D721Med (cell line): Measurements from ENCODE around the gene MAN2C1.

Experiments
- DNase-seq: peaks from one replicate; pipeline ENCODE4 v3.0.0; 2011; ENCODE audit warnings: low spot score; ENCODE audit not compliant: insufficient read length
- FAIRE-seq: peaks from 2 replicates; lab custom pipeline; 2011; peaks lifted over from hg19 to GRCh38; lab: Jason Lieb, UNC
- TF ChIP-seq, protein P1 (sequence below): IDR thresholded peaks from 2 replicates; pipeline ENCODE4 v1.5.1; 2012; ENCODE audit warnings: mild to moderate bottlenecking, control low read depth; ENCODE audit not compliant: insufficient read depth; ENCODE audit errors: missing control alignments

MAN2C1 gene

DNA sequence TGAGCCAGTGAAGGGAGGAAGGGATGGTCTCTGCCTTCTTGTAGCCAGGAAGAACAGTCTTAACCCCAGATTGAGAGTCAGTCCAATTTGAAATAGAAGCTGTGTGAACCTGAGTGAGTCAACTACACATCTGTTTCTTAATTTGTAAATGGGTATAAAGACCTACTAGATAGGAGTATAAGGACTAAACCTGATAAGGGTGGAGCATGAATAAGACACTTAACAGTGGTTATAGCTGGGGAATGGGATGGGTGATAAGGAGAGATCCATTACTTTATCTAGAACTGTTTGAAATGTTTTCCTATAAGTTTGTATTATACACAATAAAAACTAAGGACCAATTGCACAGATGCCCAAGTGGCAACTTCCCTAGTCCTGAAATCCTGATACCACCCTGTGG lies 1.4 kb downstream of the MAN2C1 start:
- TF ChIP-seq, protein P1, sequence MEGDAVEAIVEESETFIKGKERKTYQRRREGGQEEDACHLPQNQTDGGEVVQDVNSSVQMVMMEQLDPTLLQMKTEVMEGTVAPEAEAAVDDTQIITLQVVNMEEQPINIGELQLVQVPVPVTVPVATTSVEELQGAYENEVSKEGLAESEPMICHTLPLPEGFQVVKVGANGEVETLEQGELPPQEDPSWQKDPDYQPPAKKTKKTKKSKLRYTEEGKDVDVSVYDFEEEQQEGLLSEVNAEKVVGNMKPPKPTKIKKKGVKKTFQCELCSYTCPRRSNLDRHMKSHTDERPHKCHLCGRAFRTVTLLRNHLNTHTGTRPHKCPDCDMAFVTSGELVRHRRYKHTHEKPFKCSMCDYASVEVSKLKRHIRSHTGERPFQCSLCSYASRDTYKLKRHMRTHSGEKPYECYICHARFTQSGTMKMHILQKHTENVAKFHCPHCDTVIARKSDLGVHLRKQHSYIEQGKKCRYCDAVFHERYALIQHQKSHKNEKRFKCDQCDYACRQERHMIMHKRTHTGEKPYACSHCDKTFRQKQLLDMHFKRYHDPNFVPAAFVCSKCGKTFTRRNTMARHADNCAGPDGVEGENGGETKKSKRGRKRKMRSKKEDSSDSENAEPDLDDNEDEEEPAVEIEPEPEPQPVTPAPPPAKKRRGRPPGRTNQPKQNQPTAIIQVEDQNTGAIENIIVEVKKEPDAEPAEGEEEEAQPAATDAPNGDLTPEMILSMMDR: no peak
- no peak for DNase-seq
- no peak for FAIRE-seq

DNA sequence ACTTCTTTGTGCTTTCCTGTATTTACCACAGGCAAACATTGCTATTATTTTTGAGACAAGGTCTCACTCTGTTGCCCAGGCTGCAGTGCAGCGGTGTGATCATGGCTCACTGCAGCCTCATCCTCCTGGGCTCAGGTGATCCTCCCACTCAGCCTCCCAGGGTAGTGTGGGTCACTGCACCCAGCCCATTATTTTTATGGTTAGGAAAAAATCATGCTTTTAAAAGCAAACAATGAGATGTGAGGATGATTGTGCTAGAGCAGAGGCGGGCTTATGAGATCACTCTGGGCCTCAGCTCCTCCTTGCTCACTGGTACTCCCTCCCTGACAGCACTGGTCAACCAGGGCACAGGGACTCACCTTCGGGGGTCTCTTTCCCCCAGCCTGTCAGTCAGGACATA lies 2.2 kb downstream of the MAN2C1 start:
- TF ChIP-seq, protein P1: no peak
- FAIRE-seq (no peak), DNase-seq (no peak)

DNA sequence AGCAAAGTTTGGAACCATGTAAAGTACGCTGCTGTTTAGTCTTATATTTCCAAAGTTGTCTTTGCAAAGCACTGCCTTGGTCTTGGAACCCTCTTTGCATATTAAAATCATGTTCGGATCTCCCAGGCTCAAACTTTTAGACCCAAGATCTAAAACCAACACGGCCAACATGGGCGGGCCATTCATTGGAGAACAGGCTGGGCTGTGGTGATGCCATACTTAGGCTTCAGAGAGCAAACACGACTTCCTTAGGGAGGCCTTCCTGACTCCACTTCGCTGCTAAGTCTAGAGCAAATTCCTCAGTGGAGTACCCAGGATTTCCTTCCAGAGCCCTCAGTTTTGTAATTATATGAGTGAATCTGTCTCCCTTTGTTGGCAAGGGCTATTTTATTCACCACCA lies 3.5 kb downstream of the MAN2C1 start:
- FAIRE-seq (no peak), DNase-seq (no peak)
- TF ChIP-seq, protein P1: no peak

DNA sequence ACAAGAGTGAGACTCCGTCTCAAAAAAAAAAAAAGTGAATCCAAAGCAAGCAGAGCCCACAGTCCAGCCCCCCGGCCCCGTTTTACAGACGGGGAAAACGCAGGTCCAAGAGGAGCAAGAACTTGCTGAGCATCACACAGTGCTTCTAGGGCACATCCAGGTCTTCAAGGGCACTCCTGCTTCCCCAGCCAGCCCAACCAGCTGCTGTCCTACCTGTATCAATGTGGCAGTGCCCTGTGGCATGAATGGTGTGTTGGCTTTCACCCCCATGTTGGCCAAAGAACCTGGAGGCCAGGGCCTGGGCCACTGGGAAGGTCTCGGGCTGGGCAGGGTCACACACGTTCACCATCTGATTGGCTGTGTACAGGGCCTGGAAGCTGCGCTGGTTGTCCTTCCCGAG lies 4.6 kb downstream of the MAN2C1 start:
- TF ChIP-seq, protein P1: no peak
- DNase-seq (no peak), FAIRE-seq (no peak)

DNA sequence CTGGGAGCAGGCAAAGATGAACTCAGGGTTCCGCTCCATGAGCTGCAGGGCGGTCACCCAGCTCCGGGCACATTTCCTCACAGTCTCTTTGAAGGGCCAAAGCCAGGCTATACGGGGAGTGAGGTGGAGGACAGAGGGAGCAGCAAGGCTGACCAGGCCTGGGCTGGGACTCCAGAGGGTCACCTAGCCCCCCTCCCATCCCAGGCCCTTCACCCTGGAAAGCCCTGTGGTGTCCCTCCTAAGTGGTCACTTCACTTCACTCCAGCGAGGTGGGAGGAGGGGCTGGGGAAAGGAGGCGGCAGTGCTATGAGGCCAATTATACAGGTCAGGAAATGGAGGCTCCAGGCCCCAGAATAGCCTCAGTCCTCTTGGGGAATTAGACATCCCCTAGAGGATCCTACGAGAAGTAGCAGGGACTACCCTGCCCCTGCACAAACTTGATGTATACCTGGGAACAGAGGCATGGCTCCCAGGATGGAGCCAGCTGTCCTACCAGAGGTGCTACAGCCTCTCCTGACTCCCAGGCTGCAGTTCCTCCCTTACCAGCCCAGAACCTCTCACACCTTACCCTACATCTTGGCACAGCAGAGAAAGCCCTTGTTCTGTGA lies 5.7 kb downstream of the MAN2C1 start:
- FAIRE-seq (no peak), DNase-seq (no peak)
- TF ChIP-seq, protein P1: no peak

DNA sequence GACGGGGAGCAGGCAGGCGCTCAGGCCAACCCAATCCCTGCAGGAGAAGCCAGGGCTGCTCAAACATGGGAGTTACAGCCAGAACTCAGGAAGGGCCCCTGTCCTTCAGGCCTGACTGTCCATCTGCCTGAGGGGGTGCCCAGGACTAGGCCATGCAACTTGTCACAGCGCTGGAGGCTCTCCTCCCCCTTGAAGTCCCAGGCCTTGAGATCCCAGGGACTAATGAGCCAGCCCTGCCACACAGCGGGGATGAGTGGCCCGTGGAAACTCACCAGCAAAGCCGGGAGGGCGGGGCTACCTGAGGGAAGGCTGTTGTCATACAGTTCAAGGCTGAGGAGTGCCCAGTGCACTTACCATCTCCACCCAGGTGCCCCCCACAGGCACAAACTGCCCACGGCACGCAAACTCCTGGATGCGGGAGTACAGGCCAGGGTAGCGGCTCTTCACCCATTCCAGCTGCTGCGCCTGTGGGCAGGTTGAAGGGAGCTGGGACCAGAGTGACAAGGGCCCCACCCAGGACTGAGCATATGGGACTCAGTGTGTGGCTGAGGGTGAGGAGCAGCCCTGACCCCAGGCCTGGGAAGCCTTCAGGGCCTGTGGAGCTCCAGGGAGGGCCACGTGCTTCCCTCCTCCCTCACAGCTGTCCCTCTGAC lies 6.3 kb downstream of the MAN2C1 start:
- FAIRE-seq (no peak), DNase-seq (no peak)
- TF ChIP-seq, protein P1: no peak

DNA sequence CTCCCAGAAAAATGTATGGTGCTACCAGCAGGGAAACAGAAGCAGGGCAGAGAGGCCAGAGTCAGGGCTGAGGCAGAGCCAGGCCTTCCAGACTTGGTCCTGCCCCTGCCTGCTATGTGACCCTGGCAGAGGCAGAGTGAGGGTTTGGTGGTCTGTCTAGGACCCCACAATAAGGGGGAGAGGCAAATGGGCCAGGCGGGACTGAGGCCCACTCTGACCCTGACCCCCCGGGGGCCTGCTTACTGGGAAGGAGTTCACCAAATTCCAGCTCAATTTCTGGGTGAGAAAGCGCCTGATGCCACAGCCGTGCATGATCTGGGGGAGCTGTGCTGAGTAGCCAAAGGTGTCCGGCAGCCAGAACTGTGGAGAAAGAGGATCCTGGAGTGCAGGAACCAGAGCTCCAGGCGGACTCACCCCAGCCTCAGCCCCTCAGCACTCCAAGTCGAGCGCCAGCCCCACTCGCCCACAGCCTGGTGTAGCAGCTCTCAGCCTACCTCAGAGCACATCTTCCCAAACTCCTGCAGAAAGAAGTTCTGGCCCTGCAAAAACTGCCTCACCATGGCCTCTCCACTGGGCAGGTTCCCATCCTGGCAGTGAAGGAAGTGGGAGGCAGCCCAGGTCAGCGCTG lies 6.9 kb downstream of the MAN2C1 start:
- TF ChIP-seq, protein P1: no peak
- FAIRE-seq (no peak), DNase-seq (no peak)
